Measurements from ENCODE around the gene VANGL2.

GRCh38 chr1:160405331-160405877 lies 5.0 kb downstream of the VANGL2 start:
- no peak for TF ChIP-seq ZNF274 (IDR thresholded peaks at IDR 0.05; ENCODE audit: low read depth, low read length)
- no peak for TF ChIP-seq SUZ12 (IDR thresholded peaks at IDR 0.05; ENCODE audit: extremely low read depth, insufficient read depth, insufficient read length)
- no peak for TF ChIP-seq YY1 (IDR thresholded peaks at IDR 0.05; ENCODE audit: insufficient read depth, insufficient read length)
